Chondrocyte (in vitro differentiated cells): ENCODE results near the gene SRSF4. TPM values are rescaled to one million over a fixed set of nuclear protein-coding genes. Genes with fewer than 3 reads are reported as not detected.
"Not testable (repeated sequence)": the region's sequence is repeated elsewhere in the genome, so short reads cannot be mapped to it uniquely, and the experiment has no call there.

ENCODE experiments used
- DNase-seq: peaks from one replicate; pipeline ENCODE4 v3.0.0; 2021; ENCODE audit warnings: mixed read lengths, low spot score
- H3K27ac Mint-ChIP-seq: one replicate; pipeline ENCODE4 v1.8.0; 2021; ENCODE audit warnings: mild to moderate bottlenecking, moderate library complexity, mixed read lengths; ENCODE audit not compliant: unreplicated experiment
- H3K27me3 Mint-ChIP-seq: 2 replicates; pipeline ENCODE4 v1.8.0; 2021; ENCODE audit warnings: low read depth, mixed read lengths
- H3K36me3 Mint-ChIP-seq: 2 replicates; pipeline ENCODE4 v1.8.0; 2021; ENCODE audit warnings: low read depth, mixed read lengths
- H3K4me1 Mint-ChIP-seq: 2 replicates; pipeline ENCODE4 v1.8.0; 2021; ENCODE audit warnings: low read depth, mild to moderate bottlenecking, mixed read lengths
- H3K4me3 Mint-ChIP-seq: one replicate; pipeline ENCODE4 v1.8.0; 2021; ENCODE audit warnings: mild to moderate bottlenecking, moderate library complexity, mixed read lengths; ENCODE audit not compliant: unreplicated experiment
- H3K9me3 Mint-ChIP-seq: 2 replicates; pipeline ENCODE4 v1.8.0; 2021; ENCODE audit warnings: low read depth, mixed read lengths
- CTCF ChIP-seq: fragments of 200-600 bp; sonication (generic); IDR thresholded peaks from 2 replicates; pipeline ENCODE4 v1.5.0; 2021; ENCODE audit warnings: antibody characterized with exemption, mild to moderate bottlenecking, moderate library complexity
- total RNA-seq: library from RNA; stranded (reverse); gene quantifications from 3 replicates; pipeline ENCODE4 v1.2.1, GENCODE V29; 2021

Gene SRSF4
- total RNA-seq, 1 donor from 2014 or later, result 49.1 TPM

GRCh38 chr1:29224356-29224837 lies 42.7 kb upstream of the SRSF4 start:
- TF ChIP-seq CTCF, result no peak
- H3K9me3 Mint-ChIP-seq, result no peaks in the 10 kb centered on the region
- H3K36me3 Mint-ChIP-seq, result no peaks in the 10 kb centered on the region
- no peaks in the 10 kb centered on the region for H3K27me3 Mint-ChIP-seq
- no peak overlapping the region for H3K27ac Mint-ChIP-seq
- DNase-seq, result no peak
- H3K4me3 Mint-ChIP-seq, result no peak overlapping the region
- H3K4me1 Mint-ChIP-seq, result peaks cover 4% of the 10 kb centered on the region

- no peaks in the 10 kb centered on the region for H3K27me3 Mint-ChIP-seq
- no peaks in the 10 kb centered on the region for H3K9me3 Mint-ChIP-seq
- H3K36me3 Mint-ChIP-seq, result no peaks in the 10 kb centered on the region
- TF ChIP-seq CTCF, result no peak
- H3K4me1 Mint-ChIP-seq, result peaks cover 4% of the 10 kb centered on the region
- H3K27ac Mint-ChIP-seq, result no peak overlapping the region
- DNase-seq, result no peak
- no peak overlapping the region for H3K4me3 Mint-ChIP-seq
Measured at GRCh38 chr1:29223521-29223920, 41.8 kb upstream of the SRSF4 start.

GRCh38 chr1:29222686-29223085 lies 41.0 kb upstream of the SRSF4 start:
- Mint-ChIP-seq H3K36me3 (no peaks in the 10 kb centered on the region), H3K4me3 (no peak overlapping the region), H3K4me1 (peaks cover 4% of the 10 kb centered on the region), H3K27me3 (no peaks in the 10 kb centered on the region), H3K27ac (no peak overlapping the region), H3K9me3 (no peaks in the 10 kb centered on the region)
- no peak for TF ChIP-seq CTCF
- DNase-seq, result no peak

- DNase-seq, result not testable (repeated sequence)
Measured at GRCh38 chr1:29222260-29222659, 40.6 kb upstream of the SRSF4 start.

GRCh38 chr1:29221296-29221695 lies 39.6 kb upstream of the SRSF4 start:
- Mint-ChIP-seq H3K4me1 (no peaks in the 10 kb centered on the region), H3K27ac (no peak overlapping the region), H3K4me3 (no peak overlapping the region), H3K27me3 (no peaks in the 10 kb centered on the region), H3K36me3 (no peaks in the 10 kb centered on the region), H3K9me3 (no peaks in the 10 kb centered on the region)
- TF ChIP-seq CTCF, result no peak
- no peak for DNase-seq

More at GRCh38 chr1:29222260-29222659, 40.6 kb upstream of the SRSF4 start:
- not testable (repeated sequence) for H3K27me3 Mint-ChIP-seq, H3K4me1 Mint-ChIP-seq, H3K27ac Mint-ChIP-seq, H3K4me3 Mint-ChIP-seq, H3K36me3 Mint-ChIP-seq, H3K9me3 Mint-ChIP-seq

- H3K36me3 Mint-ChIP-seq, result peaks cover 7% of the 10 kb centered on the region
- no peaks in the 10 kb centered on the region for H3K9me3 Mint-ChIP-seq
- no peaks in the 10 kb centered on the region for H3K4me1 Mint-ChIP-seq
- no peak for TF ChIP-seq CTCF
- no peak overlapping the region for H3K27ac Mint-ChIP-seq
- H3K27me3 Mint-ChIP-seq, result no peaks in the 10 kb centered on the region
- no peak overlapping the region for H3K4me3 Mint-ChIP-seq
- DNase-seq, result no peak
Measured at GRCh38 chr1:29218223-29218622, 36.5 kb upstream of the SRSF4 start.
